Measurements from ENCODE around the gene CCDC106. TPM values are rescaled to one million over a fixed set of nuclear protein-coding genes. Genes with fewer than 3 reads are reported as not detected.
A peak's percentile ranks its signal among the peaks of the same experiment; 100 is the strongest.

Gene CCDC106
- total RNA-seq, 1 experiment from 2014 or later = 19.9 TPM

GRCh38 chr19:55667511-55667910, 19.5 kb downstream of the CCDC106 start:
- Histone ChIP-seq H3K14ac (ENCODE audit: insufficient read depth, low read length) (no peak overlapping the region), H4K20me1 (ENCODE audit: control insufficient read depth, insufficient read depth, insufficient read length) (no peaks in the 10 kb centered on the region), H3K23me2 (ENCODE audit: insufficient read length, low read depth, low read length, poor library complexity, severe bottlenecking) (no peaks in the 10 kb centered on the region), H3K27ac (ENCODE audit: insufficient read length, low read depth, low read length) (no peak overlapping the region), H3K23ac (ENCODE audit: insufficient read length, low read depth, low read length) (no peak overlapping the region), H2BK5ac (ENCODE audit: insufficient read length, low read length) (no peak overlapping the region), H3K9me3 (ENCODE audit: control insufficient read depth, low read depth, low read length) (no peaks in the 10 kb centered on the region), H4K91ac (ENCODE audit: insufficient read length, low read depth, low read length) (no peak overlapping the region), H2BK120ac (ENCODE audit: low read depth, low read length, poor library complexity, severe bottlenecking) (no peak overlapping the region), H3T11ph (ENCODE audit: low read length) (no peak overlapping the region), H2AK5ac (ENCODE audit: insufficient read length, low read length) (no peak overlapping the region), H3K56ac (ENCODE audit: insufficient read length, low read depth, low read length) (no peak overlapping the region), H3K79me2 (ENCODE audit: insufficient read depth, low read length) (peaks cover 9% of the 10 kb centered on the region; the same call in 1 of the 2 replicates), H2AFZ (ENCODE audit: low read length) (no peak overlapping the region), H3K27me3 (ENCODE audit: insufficient read depth, low read length) (no peaks in the 10 kb centered on the region), H2BK20ac (ENCODE audit: low read depth, low read length, poor library complexity, severe bottlenecking) (no peak overlapping the region), H4K8ac (replicated peaks; ENCODE audit: insufficient read length, low read depth, low read length) (no peak overlapping the region), H3K4me2 (ENCODE audit: insufficient read depth, insufficient read length, low read length) (no peak overlapping the region), H4K5ac (ENCODE audit: insufficient read length, low read depth, low read length) (no peak overlapping the region), H3K9ac (ENCODE audit: extremely low read depth, insufficient read length, low read length) (no peak overlapping the region), H3K18ac (ENCODE audit: insufficient read length, low read depth, low read length) (no peak overlapping the region), H3K4ac (ENCODE audit: low read depth, low read length) (no peak overlapping the region), H2BK15ac (ENCODE audit: low read depth, low read length) (no peak overlapping the region), H3K79me1 (ENCODE audit: insufficient read depth, low read depth, low read length, poor library complexity, severe bottlenecking) (no peaks in the 10 kb centered on the region), H2BK12ac (ENCODE audit: insufficient read length, low read depth, low read length) (no peak overlapping the region), H3K4me1 (ENCODE audit: insufficient read depth, low read length) (no peaks in the 10 kb centered on the region)
- no peak for DNase-seq
- Mint-ChIP-seq H3K9me3 (no peaks in the 10 kb centered on the region), H3K4me3 (no peak overlapping the region), H3K4me1 (peaks cover 17 to 20% of the 10 kb centered on the region in 2 experiments), H3K27ac (peak overlapping the region in 2 of 3 experiments; percentile 53 to 61; a peak in 1 of 7 replicates), H3K36me3 (ENCODE audit: insufficient read depth in 1 of 3, low read depth in 3 of 3) (peaks cover 72 to 92% (median 84%) of the 10 kb centered on the region in 3 experiments), H3K27me3 (ENCODE audit: low read depth) (no peaks in the 10 kb centered on the region)
- no CpG with 5 or more reads among the region's 12 CpGs for WGBS (ENCODE audit: extremely low coverage, insufficient read length, low lambda C conversion rate)
- TF ChIP-seq CTCF (conservative IDR thresholded peaks at IDR 0.05) = no peak

Measured in H9 (cell line).